SK-N-SH treated with all-trans-retinoic acid at 6 μM for 48 hours (cell line): Measurements from ENCODE around the gene FMOD.

Experiments
- ARNTL ChIP-seq: fragments of 450-650 bp; formaldehyde crosslinking; IDR thresholded peaks from 2 replicates; pipeline ENCODE4 v1.5.0; 2020; ENCODE audit warnings: low read depth, mild to moderate bottlenecking, moderate library complexity, borderline replicate concordance
- BACH2 ChIP-seq: fragments of 250-450 bp; sonication (Bioruptor Pico); IDR thresholded peaks from 2 replicates; pipeline ENCODE4 v1.9.0; 2021; ENCODE audit warnings: mild to moderate bottlenecking, borderline replicate concordance
- PATZ1 ChIP-seq: fragments of 250-450 bp; sonication (Bioruptor Pico); IDR thresholded peaks from 2 replicates; pipeline ENCODE4 v1.8.0; 2020; ENCODE audit warnings: mild to moderate bottlenecking, moderate library complexity, borderline replicate concordance

- TF ChIP-seq PATZ1 (CRISPR knock-in tag) (no peak), ARNTL (CRISPR knock-in tag) (no peak), BACH2 (no peak)
Observed at GRCh38 chr1:203351037-203351625, at the start of gene FMOD.
